ENCODE measurements around the gene EFNA5. TPM values are rescaled to one million over a fixed set of nuclear protein-coding genes. Genes with fewer than 3 reads are reported as not detected.

Gene EFNA5
- total RNA-seq, 4 donors from 2014 or later = 2.4 to 9.2 (median 3.9) TPM

GRCh38 chr5:107636068-107636467 lies 34.7 kb downstream of the EFNA5 start:
- Histone ChIP-seq H3K4me1 (no peaks in the 10 kb centered on the region), H3K27me3 (no peaks in the 10 kb centered on the region), H3K4me3 (no peak overlapping the region), H3K9me3 (no peaks in the 10 kb centered on the region), H3K27ac (no peak overlapping the region), H3K36me3 (no peaks in the 10 kb centered on the region)
- TF ChIP-seq POLR2AphosphoS5 (IDR thresholded peaks at IDR 0.05) (no peak), POLR2A (IDR thresholded peaks at IDR 0.05) (no peak), EP300 (IDR thresholded peaks at IDR 0.05) (no peak)
- TF ChIP-seq, protein P1, sequence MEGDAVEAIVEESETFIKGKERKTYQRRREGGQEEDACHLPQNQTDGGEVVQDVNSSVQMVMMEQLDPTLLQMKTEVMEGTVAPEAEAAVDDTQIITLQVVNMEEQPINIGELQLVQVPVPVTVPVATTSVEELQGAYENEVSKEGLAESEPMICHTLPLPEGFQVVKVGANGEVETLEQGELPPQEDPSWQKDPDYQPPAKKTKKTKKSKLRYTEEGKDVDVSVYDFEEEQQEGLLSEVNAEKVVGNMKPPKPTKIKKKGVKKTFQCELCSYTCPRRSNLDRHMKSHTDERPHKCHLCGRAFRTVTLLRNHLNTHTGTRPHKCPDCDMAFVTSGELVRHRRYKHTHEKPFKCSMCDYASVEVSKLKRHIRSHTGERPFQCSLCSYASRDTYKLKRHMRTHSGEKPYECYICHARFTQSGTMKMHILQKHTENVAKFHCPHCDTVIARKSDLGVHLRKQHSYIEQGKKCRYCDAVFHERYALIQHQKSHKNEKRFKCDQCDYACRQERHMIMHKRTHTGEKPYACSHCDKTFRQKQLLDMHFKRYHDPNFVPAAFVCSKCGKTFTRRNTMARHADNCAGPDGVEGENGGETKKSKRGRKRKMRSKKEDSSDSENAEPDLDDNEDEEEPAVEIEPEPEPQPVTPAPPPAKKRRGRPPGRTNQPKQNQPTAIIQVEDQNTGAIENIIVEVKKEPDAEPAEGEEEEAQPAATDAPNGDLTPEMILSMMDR (IDR thresholded peaks at IDR 0.05) = no peak
- 72 to 74% methylated on average over 4 of the region's 4 CpGs for WGBS, 2 donors (ENCODE audit: low coverage in 1 of 2)
- ATAC-seq = no peak

DNA sequence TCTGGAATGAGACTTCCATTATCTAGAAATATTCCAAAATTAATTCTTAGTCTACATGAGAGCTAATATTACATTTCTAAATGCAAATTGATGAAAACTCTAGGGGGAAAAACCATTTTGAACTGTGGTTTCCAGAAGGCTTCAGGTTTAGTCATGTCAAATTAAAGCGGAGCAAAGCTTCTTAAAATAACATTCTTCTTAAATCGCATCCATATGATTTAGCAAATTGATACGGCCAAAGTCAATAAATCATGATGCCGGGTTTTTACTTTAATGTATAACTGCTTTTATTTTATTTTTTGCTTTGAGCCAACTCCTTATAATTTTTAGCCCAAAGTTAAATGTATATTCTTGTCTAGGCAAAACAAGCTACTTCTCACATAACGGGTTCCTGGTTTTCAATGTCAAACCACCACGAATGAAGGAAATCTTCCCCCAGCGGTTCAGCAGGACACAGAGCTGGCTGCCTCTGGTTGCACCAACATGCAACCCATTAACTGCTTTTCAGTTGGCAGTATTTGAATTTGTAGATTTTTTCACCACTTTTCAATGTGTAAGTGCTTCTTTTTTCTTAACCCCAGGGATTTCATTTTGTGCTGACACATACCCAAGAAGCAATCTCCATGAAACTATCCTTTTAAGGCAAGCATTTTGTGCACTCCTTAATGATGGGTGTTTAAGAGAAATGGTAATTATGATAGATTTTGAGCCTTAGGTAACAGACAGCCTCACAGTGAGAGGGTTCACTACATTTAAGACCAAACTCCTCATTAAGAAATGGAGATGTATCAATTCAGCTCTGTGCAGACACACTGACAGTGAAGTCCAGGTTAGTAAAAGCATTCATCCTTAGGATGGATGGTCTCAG lies 35.5 kb downstream of the EFNA5 start:
- H3K4me3 ChIP-seq = no peak overlapping the region
- H3K4me1 ChIP-seq = no peaks in the 10 kb centered on the region
- no peaks in the 10 kb centered on the region for H3K27me3 ChIP-seq
- TF ChIP-seq, protein P1 (IDR thresholded peaks at IDR 0.05) = no peak
- no peak for TF ChIP-seq EP300 (IDR thresholded peaks at IDR 0.05)
- no peak for TF ChIP-seq POLR2A (IDR thresholded peaks at IDR 0.05)
- TF ChIP-seq POLR2AphosphoS5 (IDR thresholded peaks at IDR 0.05) = no peak
- H3K27ac ChIP-seq = no peak overlapping the region
- H3K9me3 ChIP-seq = no peaks in the 10 kb centered on the region
- no peaks in the 10 kb centered on the region for H3K36me3 ChIP-seq
- WGBS, 2 donors (ENCODE audit: low coverage in 1 of 2) = 89 to 95% methylated on average over 7 of the region's 7 CpGs
- ATAC-seq = no peak

DNA sequence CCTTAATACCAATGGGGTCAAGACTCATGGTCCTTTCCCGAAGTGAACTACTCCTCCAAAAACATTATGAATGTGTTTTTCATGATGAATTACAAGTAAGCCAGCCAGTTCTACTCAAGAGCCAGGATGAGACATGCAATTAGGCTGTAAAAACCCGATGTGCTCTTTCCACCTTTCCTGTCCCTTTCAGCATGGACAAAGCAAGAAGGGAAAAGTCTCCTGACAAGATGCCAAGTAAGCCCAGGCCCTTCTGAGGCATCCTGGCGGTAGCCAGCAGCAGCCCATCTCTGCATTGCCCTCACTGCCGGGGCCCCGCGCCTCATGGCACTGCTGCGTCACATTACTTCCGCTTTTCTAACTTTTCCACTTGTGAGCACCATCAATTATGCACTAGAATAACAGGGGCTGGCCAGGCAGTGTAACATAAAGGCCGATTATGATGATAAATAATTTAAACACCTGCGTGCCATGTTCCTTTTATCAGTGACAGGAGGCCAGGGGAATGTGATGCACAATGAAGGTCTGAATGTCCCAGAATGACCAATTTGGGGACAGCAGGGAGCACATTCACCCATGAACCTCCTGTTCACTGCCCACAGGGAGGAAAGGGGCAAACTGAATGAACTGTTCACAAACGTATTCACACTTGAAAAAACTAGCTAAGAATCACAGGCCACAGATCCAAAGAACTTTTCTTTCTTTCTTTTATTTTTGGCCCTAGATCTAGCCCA lies 37.4 kb downstream of the EFNA5 start:
- TF ChIP-seq POLR2AphosphoS5 (IDR thresholded peaks at IDR 0.05) = peak; percentile 23
- TF ChIP-seq, protein P1 (IDR thresholded peaks at IDR 0.05) = no peak
- WGBS, 2 donors (ENCODE audit: low coverage in 1 of 2) = 47 to 61% methylated on average over 5 to 8 of the region's 11 CpGs
- H3K27me3 ChIP-seq = no peaks in the 10 kb centered on the region
- no peaks in the 10 kb centered on the region for H3K36me3 ChIP-seq
- peak overlapping the region in 1 of 4 donors; percentile 17 for H3K27ac ChIP-seq
- H3K4me3 ChIP-seq = no peak overlapping the region
- no peaks in the 10 kb centered on the region for H3K9me3 ChIP-seq
- ATAC-seq = peak; percentile 57
- no peaks in the 10 kb centered on the region for H3K4me1 ChIP-seq

- TF ChIP-seq, protein P1 (IDR thresholded peaks at IDR 0.05) = no peak
- no peak for TF ChIP-seq EP300 (IDR thresholded peaks at IDR 0.05)
- no peak for TF ChIP-seq POLR2AphosphoS5 (IDR thresholded peaks at IDR 0.05)
- TF ChIP-seq POLR2A (IDR thresholded peaks at IDR 0.05) = no peak
- Histone ChIP-seq H3K9me3 (no peaks in the 10 kb centered on the region), H3K4me1 (no peaks in the 10 kb centered on the region), H3K4me3 (no peak overlapping the region), H3K36me3 (no peaks in the 10 kb centered on the region), H3K27me3 (no peaks in the 10 kb centered on the region), H3K27ac (no peak overlapping the region)
- WGBS, 2 donors (ENCODE audit: low coverage in 1 of 2) = 67 to 100% methylated on average over 1 to 3 of the region's 4 CpGs
- ATAC-seq = no peak
Measured at GRCh38 chr5:107631805-107632362, 38.9 kb downstream of the EFNA5 start.

Data from gastroesophageal sphincter (tissue), 4 donors.